Osteocyte (in vitro differentiated cells): ENCODE data around the gene KLHL3. TPM values are rescaled to one million over a fixed set of nuclear protein-coding genes. Genes with fewer than 3 reads are reported as not detected.

Experiments used
- DNase-seq: peaks from one replicate; pipeline ENCODE4 v3.0.0; 2021; ENCODE audit warnings: mixed read lengths; ENCODE audit not compliant: unreplicated experiment; ENCODE audit errors: extremely low spot score
- H3K27ac Mint-ChIP-seq: one replicate; pipeline ENCODE4 v1.8.0; 2021; ENCODE audit warnings: mild to moderate bottlenecking, mixed read lengths; ENCODE audit not compliant: unreplicated experiment
- H3K27me3 Mint-ChIP-seq: one replicate; pipeline ENCODE4 v1.8.0; 2021; ENCODE audit warnings: mixed read lengths; ENCODE audit not compliant: unreplicated experiment
- H3K36me3 Mint-ChIP-seq: one replicate; pipeline ENCODE4 v1.8.0; 2021; ENCODE audit warnings: mixed read lengths; ENCODE audit not compliant: unreplicated experiment
- H3K4me1 Mint-ChIP-seq: one replicate; pipeline ENCODE4 v1.8.0; 2021; ENCODE audit warnings: mixed read lengths; ENCODE audit not compliant: unreplicated experiment
- H3K4me3 Mint-ChIP-seq: one replicate; pipeline ENCODE4 v1.8.0; 2021; ENCODE audit warnings: mild to moderate bottlenecking, moderate library complexity, mixed read lengths; ENCODE audit not compliant: unreplicated experiment
- H3K9me3 Mint-ChIP-seq: one replicate; pipeline ENCODE4 v1.8.0; 2021; ENCODE audit warnings: mixed read lengths; ENCODE audit not compliant: unreplicated experiment
- total RNA-seq: library from RNA; stranded (reverse); gene quantifications from 2 replicates; pipeline ENCODE4 v1.2.1, GENCODE V29; 2021
- TF ChIP-seq, protein P1 (sequence below): fragments of 200-600 bp; sonication (generic); IDR thresholded peaks from 2 replicates; pipeline ENCODE4 v1.5.0; 2021; ENCODE audit warnings: antibody characterized with exemption, mild to moderate bottlenecking, moderate library complexity

The KLHL3 gene
- total RNA-seq, 1 donor from 2014 or later = 3.1 TPM

GRCh38 chr5:137752905-137753690, 17.2 kb upstream of the KLHL3 start:
- peak; percentile 86 for DNase-seq
- Mint-ChIP-seq H3K27me3 (peaks cover 17% of the 10 kb centered on the region), H3K4me1 (peaks cover 22% of the 10 kb centered on the region), H3K36me3 (peaks cover 15% of the 10 kb centered on the region), H3K9me3 (no peaks in the 10 kb centered on the region), H3K27ac (peak overlapping the region; percentile 100), H3K4me3 (peak overlapping the region; percentile 99)
- TF ChIP-seq, protein P1, sequence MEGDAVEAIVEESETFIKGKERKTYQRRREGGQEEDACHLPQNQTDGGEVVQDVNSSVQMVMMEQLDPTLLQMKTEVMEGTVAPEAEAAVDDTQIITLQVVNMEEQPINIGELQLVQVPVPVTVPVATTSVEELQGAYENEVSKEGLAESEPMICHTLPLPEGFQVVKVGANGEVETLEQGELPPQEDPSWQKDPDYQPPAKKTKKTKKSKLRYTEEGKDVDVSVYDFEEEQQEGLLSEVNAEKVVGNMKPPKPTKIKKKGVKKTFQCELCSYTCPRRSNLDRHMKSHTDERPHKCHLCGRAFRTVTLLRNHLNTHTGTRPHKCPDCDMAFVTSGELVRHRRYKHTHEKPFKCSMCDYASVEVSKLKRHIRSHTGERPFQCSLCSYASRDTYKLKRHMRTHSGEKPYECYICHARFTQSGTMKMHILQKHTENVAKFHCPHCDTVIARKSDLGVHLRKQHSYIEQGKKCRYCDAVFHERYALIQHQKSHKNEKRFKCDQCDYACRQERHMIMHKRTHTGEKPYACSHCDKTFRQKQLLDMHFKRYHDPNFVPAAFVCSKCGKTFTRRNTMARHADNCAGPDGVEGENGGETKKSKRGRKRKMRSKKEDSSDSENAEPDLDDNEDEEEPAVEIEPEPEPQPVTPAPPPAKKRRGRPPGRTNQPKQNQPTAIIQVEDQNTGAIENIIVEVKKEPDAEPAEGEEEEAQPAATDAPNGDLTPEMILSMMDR = no peak

- TF ChIP-seq, protein P1 = peak; percentile 84
- Mint-ChIP-seq H3K27ac (peak overlapping the region; percentile 100), H3K27me3 (peaks cover 7% of the 10 kb centered on the region), H3K36me3 (peaks cover 15% of the 10 kb centered on the region), H3K9me3 (no peaks in the 10 kb centered on the region), H3K4me1 (peaks cover 22% of the 10 kb centered on the region), H3K4me3 (peak overlapping the region; percentile 99)
- no peak for DNase-seq
Observed at GRCh38 chr5:137751869-137752491, 16.1 kb upstream of the KLHL3 start.

GRCh38 chr5:137750436-137750835, 14.5 kb upstream of the KLHL3 start:
- TF ChIP-seq, protein P1 = no peak
- Mint-ChIP-seq H3K4me3 (no peak overlapping the region), H3K36me3 (peaks cover 15% of the 10 kb centered on the region), H3K9me3 (no peaks in the 10 kb centered on the region), H3K27me3 (no peaks in the 10 kb centered on the region), H3K4me1 (peaks cover 22% of the 10 kb centered on the region), H3K27ac (no peak overlapping the region)
- DNase-seq = no peak

DNA sequence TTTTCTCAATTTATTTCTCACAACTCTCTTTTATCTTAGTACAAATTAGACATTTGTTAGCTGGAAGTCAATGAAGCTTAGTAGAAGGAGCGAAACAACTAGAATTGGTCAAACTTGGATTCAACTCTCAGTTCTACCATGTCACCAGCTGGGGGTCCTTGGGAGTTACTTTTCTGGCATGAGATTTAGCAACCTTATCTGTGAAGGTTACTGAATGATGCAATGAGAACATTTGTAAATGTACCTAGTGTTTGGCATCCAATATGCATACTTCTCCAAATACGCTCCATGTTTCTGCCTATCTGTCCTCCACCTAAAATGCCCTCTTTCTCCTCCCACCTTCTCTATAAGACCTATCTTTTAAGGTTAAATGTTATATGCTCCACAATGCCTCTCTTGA, 12.0 kb upstream of the KLHL3 start:
- Mint-ChIP-seq H3K4me1 (peaks cover 19% of the 10 kb centered on the region), H3K9me3 (no peaks in the 10 kb centered on the region), H3K4me3 (no peak overlapping the region), H3K36me3 (peaks cover 15% of the 10 kb centered on the region), H3K27ac (no peak overlapping the region), H3K27me3 (peaks cover 2% of the 10 kb centered on the region)
- TF ChIP-seq, protein P1 = no peak
- no peak for DNase-seq

- TF ChIP-seq, protein P1 = peak; percentile 70
- DNase-seq = no peak
- Mint-ChIP-seq H3K36me3 (peaks cover 1% of the 10 kb centered on the region), H3K4me1 (no peaks in the 10 kb centered on the region), H3K9me3 (no peaks in the 10 kb centered on the region), H3K27me3 (peaks cover 2% of the 10 kb centered on the region), H3K27ac (no peak overlapping the region), H3K4me3 (no peak overlapping the region)
Observed at GRCh38 chr5:137743031-137743640, 7.2 kb upstream of the KLHL3 start.
